Stimulated activated CD8-positive, alpha-beta memory T cell treated with anti-CD3 and anti-CD28 coated beads, Interleukin-15, amount 100 ng/mL, for 1 hour (primary cell): ENCODE measurements around the gene TREM2.

Experiments
- DNase-seq: peaks from one replicate; pipeline ENCODE4 v3.0.0-alpha.2; 2020; ENCODE audit warnings: low read depth

The TREM2 gene

DNA sequence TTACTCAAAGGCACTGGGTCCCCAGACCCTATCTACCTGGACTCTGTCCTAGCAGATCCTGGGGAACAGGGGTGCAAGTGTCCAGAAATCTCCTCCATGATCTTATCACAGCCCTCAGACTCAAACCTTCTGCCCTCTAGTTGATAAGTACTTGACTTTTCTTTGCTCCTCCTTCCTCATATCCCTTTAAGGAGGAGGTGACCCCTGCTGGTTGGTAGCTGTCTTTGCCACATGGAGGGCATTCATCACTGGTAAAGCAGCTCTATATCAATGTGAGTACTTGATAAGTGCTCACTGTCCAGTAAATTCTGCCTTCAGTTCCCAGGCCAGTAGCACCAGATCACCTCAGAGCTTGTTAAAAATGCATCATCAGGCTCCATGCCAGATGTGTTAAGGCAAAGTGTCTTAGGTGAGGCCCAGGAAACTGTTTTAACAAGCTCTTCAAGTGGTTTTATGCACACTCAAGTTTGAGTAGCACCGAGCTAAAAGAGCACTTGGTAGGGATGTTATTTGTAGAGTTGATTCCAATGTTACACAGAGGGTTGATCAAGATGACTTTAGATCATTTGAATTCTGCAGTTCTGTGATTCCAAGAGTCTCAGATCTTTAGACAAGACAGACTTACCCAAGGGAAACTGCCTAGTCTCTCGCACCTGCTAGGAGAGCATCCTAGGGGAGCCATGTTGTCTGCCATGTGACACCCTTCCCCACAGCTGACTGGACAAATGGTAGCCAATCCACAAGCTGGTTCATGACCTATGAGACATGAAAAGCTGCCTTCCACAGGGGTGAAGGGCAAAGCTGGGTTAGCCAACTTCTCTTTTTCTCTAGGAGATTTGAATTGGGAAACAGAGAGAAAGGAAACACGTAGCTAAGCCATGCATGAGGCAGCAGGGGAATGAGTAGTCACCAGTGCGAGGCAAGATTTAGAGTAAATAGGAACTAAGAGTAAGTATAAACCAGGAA lies 19.4 kb upstream of the TREM2 start:
- DNase-seq = peak; percentile 20

GRCh38 chr6:41181566-41181965 lies 18.6 kb upstream of the TREM2 start:
- DNase-seq = no peak

DNA sequence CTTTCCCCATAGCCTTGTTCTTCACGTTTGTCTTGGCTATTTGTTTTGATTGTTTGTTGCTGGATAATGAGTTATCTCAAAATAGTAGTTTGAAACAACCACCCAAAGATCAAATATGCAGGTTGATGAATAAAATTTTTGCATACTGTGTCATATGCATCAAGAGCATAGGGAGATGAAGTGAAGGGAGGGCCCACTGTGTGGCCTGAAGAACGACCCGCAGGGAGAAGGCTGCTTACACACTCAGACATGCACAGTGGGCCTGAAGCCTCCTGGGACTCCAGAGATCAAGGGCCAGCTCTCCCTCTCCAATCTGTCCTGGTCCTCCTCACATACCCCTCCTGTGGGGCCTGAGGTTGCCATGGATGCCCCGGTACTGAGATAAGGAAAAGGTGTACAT lies 16.2 kb upstream of the TREM2 start:
- DNase-seq = no peak

GRCh38 chr6:41177695-41178094 lies 14.8 kb upstream of the TREM2 start:
- no peak for DNase-seq

GRCh38 chr6:41177287-41177686 lies 14.4 kb upstream of the TREM2 start:
- DNase-seq = no peak

GRCh38 chr6:41176189-41176588 lies 13.3 kb upstream of the TREM2 start:
- no peak for DNase-seq

DNA sequence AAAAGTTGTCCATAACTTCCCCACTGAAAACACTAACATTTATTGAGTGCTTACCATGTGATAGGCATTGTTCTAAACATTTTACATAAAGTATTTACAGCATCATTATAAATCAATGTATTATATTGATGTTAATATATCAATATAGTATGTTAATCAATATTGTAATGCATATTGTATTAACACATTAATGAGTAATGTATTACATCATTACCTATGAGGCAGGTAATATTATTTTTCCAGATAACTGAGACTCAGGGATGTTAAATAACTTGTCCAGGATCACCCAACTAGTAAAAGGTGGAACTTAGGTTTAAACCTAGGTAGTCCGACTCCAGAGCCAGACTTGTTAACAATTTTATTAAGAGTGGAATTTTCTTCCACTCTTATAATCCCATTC lies 12.2 kb upstream of the TREM2 start:
- DNase-seq = no peak

DNA sequence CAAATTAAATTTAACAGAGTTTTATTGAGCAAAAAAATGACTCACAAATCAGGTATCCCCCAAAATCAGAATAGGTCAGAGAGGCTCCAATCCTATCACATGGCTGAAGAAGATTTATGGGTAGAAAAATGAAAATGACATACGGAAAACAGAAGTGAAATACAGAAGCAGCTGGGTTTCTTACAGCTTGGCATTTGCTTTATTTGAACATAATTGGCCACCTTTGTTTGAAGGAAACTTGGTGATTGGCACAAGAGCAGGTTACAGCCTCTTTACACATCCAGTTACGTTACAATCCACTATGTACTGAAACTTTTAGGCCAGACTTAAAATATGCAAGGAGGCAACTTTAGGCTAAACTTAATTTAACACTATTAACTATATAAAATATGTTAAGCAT lies 11.7 kb upstream of the TREM2 start:
- no peak for DNase-seq

DNA sequence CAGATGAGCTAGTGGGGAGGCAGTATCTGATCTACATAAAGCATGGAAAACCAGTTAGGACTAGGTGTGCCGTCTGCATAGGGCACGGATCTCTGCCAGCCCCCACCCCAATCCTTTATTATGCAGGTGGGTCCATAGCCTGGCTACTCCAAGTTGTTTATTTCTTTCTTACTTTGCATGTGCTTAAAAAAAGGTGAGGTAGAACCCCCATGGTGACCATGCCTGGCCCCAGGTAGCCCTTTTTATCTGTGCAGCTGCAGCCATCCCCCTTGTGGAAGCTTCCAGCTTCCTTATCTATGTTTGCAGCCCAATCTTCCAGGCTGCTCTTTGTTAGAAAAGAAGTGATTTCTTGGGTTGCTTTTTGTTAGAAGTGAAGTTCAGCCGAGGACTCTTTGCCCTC lies 9.0 kb upstream of the TREM2 start:
- no peak for DNase-seq

- no peak for DNase-seq
Observed at GRCh38 chr6:41170547-41171160, 7.7 kb upstream of the TREM2 start.

GRCh38 chr6:41167173-41167963 lies 4.5 kb upstream of the TREM2 start:
- DNase-seq = no peak

DNA sequence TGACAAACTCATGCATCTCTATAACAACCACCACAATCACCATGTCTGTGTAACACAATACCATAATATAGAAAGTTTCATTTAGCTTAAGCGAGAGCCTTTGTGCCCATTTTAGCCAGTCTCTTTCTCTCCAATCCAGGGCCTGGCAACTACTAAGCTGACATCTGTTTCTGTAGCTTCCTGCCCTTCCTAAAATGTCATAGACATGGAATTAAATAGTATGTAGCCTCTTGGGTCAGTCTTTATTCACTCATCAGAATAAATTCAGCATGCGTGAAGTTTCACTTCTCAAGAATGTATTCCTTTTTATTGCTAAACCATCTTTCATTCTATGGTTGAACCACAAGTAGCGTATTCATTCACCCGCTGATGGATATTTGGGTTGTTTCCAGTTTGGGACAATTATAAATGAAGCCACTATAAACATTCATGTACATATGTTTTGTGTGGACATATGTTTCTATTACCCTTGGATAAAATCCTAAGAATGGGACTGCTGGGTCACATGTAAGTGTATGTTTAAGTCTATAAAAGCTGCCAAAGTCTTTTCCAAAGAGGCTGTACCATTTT lies 1.7 kb upstream of the TREM2 start:
- no peak for DNase-seq

DNA sequence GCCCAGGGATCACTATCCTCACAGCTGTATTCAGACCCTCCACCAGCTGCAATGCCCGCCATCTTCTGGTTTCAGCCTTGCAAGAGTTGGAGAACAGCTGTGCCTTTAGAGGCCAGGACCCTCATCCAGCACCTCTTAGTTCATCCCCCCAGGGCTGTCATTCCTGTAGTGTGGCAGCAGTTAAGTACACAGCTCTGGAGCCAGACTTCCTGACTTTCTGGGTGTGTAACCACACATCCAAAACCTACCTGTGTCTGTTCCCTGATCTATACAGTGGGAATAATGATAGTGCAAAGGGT lies 452 bp upstream of the TREM2 start:
- no peak for DNase-seq

DNA sequence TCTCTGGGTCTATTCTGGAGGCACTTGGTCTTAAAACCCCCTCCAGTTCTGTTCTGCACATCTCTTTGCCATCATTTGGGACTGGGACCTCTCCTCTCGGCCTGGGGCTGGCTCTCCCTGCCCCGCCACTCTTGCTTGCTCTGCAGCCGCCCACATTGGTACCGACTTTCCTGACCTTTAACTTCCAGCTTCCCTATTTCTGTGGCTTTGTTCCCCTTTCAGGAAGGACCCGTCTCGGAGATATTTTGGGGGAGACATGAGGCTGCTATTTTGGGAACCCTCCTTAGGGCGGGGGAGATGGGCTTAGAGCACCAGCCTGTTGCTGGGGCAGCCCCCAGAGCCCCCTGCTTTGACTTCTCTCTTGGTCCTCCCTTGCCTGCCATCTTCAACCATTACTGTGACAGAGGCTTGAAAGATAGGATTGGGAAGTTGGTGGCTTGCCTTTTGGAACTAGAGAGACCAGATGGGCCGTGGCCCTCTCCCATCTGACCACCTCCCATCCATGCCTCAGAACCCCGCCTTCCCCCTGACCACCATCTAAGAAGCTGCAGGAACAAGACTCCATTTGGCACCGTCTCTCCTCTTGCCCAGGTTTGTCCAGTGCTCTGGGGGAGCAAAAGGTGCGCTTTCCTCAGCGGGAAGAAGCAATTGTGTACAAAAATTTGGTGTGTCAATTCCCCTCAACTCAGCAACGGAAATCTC lies 914 bp downstream of the TREM2 start:
- no peak for DNase-seq

- no peak for DNase-seq
Observed at GRCh38 chr6:41161380-41161779, 1.5 kb downstream of the TREM2 start.

DNA sequence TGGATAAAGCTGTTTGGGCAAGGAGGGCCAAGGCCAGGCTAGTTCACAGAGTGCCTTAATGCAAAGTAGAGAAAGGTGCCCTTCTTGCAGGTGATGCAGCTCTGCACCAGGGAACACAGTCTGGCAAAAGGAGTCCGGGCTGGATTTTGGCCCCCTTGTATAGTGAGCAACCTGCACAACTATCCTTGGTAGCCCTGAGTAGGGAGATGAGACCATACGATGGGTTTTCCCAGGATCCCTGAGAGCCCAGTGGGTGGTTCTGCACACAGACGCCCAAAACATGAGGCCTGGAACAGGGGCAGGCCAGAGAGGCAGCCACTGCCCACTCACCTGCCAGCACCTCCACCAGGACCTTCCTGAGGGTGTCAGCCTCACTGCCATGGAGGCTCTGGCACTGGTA lies 2.0 kb downstream of the TREM2 start:
- no peak for DNase-seq

DNA sequence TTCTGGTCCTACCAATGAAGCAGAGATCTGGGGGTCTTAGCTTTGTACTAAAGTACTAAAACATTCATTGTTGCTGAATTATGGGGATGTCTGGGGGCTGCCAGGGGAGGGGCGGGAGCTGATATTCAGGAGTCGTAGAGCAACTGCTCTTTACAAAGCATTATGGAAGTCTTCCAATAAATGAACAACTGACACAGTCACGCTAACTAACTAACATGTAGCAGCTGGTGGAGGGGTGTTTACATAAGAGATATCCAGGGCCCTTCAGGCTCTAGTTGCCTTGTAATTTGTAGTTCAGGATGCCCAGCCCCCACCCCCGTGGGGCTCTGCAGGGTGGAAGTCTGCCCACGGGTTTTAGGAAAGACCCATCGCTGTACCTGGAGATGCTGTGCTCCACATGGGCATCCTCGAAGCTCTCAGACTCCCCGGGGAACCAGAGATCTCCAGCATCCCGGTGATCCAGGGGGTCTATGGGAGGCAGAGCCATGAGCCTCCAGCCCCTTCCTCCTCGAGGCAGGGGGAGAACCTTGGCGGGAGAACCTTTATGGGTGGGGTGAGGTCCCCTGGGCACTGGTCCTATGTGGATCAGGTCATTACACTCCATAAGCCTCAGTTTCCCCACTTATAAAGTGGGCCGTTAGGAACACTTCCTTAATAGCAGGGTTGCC lies 3.4 kb downstream of the TREM2 start:
- no peak for DNase-seq

DNA sequence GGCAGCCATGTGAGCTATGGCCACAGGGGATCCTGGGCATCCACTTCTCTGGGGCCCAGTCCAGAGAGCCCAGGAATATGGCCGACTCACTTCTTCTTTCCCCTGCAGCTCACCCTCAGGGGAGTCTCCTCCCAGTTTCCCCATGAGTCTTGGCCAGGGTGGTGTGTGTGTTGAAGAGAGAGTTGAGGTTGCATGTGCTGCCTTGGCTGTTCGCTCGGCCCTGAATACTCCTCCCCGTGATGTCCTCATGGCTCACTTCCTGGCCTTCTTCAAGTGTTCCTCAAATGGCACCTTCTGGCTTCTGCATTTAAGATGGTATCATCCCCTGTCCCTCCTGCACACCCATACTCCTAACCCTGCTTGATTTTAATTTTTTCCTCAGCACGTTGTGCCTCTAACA lies 5.6 kb downstream of the TREM2 start:
- DNase-seq = no peak

DNA sequence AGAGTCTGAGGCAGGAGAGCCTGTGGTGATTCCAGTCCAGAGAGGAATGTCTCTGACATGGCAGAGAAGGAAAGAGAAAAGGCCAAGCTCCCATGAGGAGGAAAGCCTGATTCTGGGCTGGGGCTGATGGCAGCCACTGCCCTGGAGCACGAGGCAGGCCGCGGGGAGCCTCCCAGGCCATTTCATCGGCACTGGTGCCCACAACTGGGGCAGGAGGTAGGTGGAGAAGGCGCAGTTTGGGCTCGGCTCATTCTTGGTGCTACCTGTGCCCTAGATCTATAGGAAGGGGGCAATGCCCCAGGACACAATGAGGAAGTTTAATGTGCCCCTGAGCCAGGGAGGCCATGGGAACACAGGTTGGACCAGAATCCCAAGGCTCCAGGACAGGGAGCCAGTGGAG lies 6.1 kb downstream of the TREM2 start:
- DNase-seq = no peak

DNA sequence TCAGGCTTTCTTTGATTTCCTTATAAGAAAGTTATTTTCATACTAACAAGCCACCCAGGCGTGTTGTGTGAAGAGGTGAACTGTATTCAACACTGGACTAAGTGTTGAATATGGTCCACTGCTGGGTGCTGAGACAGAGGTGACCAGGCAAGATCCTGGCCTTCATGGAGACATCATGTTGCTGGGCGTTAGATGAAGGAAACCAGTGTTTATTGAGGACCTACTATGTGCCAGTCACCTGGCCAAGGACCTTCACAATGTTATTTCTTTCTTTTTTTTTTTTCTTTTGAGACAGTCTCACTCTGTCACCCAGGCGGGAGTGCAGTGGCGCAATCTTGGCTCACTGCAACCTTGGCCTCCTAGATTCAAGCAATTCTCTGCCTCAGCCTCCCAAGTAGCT lies 6.9 kb downstream of the TREM2 start:
- DNase-seq = no peak

DNA sequence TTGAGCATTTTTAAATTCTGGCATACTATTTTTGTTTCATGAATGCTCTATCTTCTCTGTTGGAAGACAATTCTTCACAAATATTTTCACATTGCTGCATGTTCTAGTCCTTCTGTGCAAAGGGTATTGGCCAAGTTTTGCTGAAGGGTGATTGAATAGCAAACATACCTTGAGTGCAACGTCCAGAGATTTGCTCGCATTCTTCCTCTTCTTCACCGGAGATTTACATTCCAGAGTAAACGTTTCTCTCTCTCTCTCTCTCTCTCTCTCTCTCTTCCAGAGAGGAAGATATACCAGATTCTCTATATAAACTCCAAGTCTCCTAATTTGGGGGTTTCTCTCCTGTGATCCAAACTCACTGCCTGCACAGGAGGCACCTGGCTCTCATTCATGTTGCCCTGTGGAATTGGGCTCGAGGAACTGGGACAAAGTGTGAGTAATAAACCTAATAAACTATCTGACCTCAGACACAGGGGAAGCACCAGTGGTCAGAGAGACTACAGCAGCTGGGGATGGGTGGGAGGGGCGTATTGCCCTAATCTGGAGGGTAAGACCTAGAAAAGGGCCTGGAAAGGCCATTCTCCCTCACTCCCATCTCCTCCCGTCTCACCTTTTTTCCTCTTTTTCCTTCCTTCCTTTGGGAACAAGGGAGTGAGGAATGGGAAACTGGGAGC lies 7.6 kb downstream of the TREM2 start:
- no peak for DNase-seq
